Measurements from ENCODE around the gene EPN3. TPM values are rescaled to one million over a fixed set of nuclear protein-coding genes. Genes with fewer than 3 reads are reported as not detected.
A peak's percentile ranks its signal among the peaks of the same experiment; 100 is the strongest.

EPN3 gene
- total RNA-seq, 2 experiments from 2014 or later: not detected

DNA sequence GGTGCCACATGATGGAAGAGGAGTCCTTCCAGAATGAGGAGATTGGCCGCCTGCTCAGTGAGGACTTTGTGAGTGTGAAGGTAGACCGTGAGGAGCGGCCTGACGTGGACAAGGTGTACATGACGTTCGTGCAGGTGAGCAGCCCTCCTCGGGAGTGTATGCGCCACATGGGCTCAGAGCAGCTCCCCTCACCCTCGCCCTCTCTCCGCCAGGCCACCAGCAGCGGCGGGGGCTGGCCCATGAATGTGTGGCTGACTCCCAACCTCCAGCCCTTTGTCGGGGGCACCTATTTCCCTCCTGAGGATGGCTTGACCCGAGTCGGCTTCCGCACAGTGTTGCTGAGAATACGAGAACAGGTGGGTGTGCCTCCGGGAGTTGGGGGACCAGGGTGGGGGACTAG lies 16.3 kb downstream of the EPN3 start:
- ChIA-PET POLR2A (no interaction called here), CTCF (interaction anchor here (0.9 to 3.5 kb wide), 2 partner anchors 14 to 76 kb away, joined by 3 to 28 read pairs; no protein-coding TSS in a partner anchor)
- DNase-seq (no peak), ATAC-seq (no peak)
- Mint-ChIP-seq H3K9me3 (no peaks in the 10 kb centered on the region), H3K27ac (no peak overlapping the region), H3K4me1 (ENCODE audit: low read depth) (peaks cover 4% of the 10 kb centered on the region), H3K4me3 (no peak overlapping the region), H3K27me3 (no peaks in the 10 kb centered on the region), H3K36me3 (ENCODE audit: low read depth) (no peaks in the 10 kb centered on the region)
- TF ChIP-seq CTCF (IDR thresholded peaks at IDR 0.05): no peak
- intact Hi-C loops (cut with micrococcal nuclease): loop anchor here (10.0 kb wide), 2 partner anchors 146 to 296 kb away; no protein-coding TSS in a partner anchor

- no peak for ATAC-seq
- Mint-ChIP-seq H3K36me3 (ENCODE audit: low read depth) (no peaks in the 10 kb centered on the region), H3K27ac (no peak overlapping the region), H3K27me3 (no peaks in the 10 kb centered on the region), H3K4me3 (no peak overlapping the region), H3K4me1 (ENCODE audit: low read depth) (peaks cover 4% of the 10 kb centered on the region), H3K9me3 (no peaks in the 10 kb centered on the region)
- intact Hi-C loops (cut with micrococcal nuclease): loop anchor here (10.0 kb wide), 2 partner anchors 145 to 295 kb away; no protein-coding TSS in a partner anchor
- POLR2A ChIA-PET: interaction anchor here (1.1 kb wide), 1 partner anchor 70 kb away, joined by 4 read pairs; no protein-coding TSS in a partner anchor
- no peak for TF ChIP-seq CTCF (IDR thresholded peaks at IDR 0.05)
- no peak for DNase-seq
- CTCF ChIA-PET: interaction anchor here (0.9 to 3.5 kb wide), 4 partner anchors 13 to 415 kb away, joined by 3 to 28 read pairs (median 4); no protein-coding TSS in a partner anchor
Observed at GRCh38 chr17:50549256-50549941, 16.9 kb downstream of the EPN3 start.

GRCh38 chr17:50549969-50550368 lies 17.4 kb downstream of the EPN3 start:
- CTCF ChIA-PET: interaction anchor here (0.6 to 3.5 kb wide), 6 partner anchors 8 to 414 kb away, joined by 3 to 28 read pairs (median 4); no protein-coding TSS in a partner anchor
- H3K4me3 Mint-ChIP-seq: no peak overlapping the region
- no peak for ATAC-seq

GRCh38 chr17:50550661-50551432 lies 18.3 kb downstream of the EPN3 start:
- Mint-ChIP-seq H3K27ac (no peak overlapping the region), H3K36me3 (ENCODE audit: low read depth) (peaks cover 4% of the 10 kb centered on the region), H3K27me3 (no peaks in the 10 kb centered on the region), H3K4me3 (no peak overlapping the region), H3K4me1 (ENCODE audit: low read depth) (peaks cover 4% of the 10 kb centered on the region), H3K9me3 (no peaks in the 10 kb centered on the region)
- POLR2A ChIA-PET: interaction anchor here (1.1 to 2.8 kb wide), 2 partner anchors 12 to 20 kb away, joined by 3 to 11 read pairs; no protein-coding TSS in a partner anchor
- intact Hi-C loops (cut with micrococcal nuclease): no loop called here
- TF ChIP-seq CTCF (IDR thresholded peaks at IDR 0.05): peak; percentile 42
- DNase-seq: peak; percentile 33
- ATAC-seq: no peak
- CTCF ChIA-PET: interaction anchor here (0.6 to 3.5 kb wide), 9 partner anchors 9 to 413 kb away, joined by 3 to 28 read pairs (median 4); partner anchors contain the start of gene CACNA1G

More at GRCh38 chr17:50549969-50550368, 17.4 kb downstream of the EPN3 start:
- intact Hi-C loops (cut with micrococcal nuclease): loop anchor here (10.0 kb wide), 2 partner anchors 145 to 295 kb away; no protein-coding TSS in a partner anchor
- H3K36me3 Mint-ChIP-seq (ENCODE audit: low read depth): no peaks in the 10 kb centered on the region
- no peaks in the 10 kb centered on the region for H3K9me3 Mint-ChIP-seq
- H3K27me3 Mint-ChIP-seq: no peaks in the 10 kb centered on the region
- TF ChIP-seq CTCF (IDR thresholded peaks at IDR 0.05): no peak
- peaks cover 4% of the 10 kb centered on the region for H3K4me1 Mint-ChIP-seq (ENCODE audit: low read depth)
- DNase-seq: no peak
- H3K27ac Mint-ChIP-seq: no peak overlapping the region
- POLR2A ChIA-PET: interaction anchor here (1.1 to 2.8 kb wide), 3 partner anchors 13 to 70 kb away, joined by 3 to 11 read pairs (median 4); no protein-coding TSS in a partner anchor

Measured in activated CD8-positive, alpha-beta T cell treated with anti-CD3 and anti-CD28 coated beads for 36 hours (primary cell).